ENCODE results near the gene CCSER1.
"Not testable (repeated sequence)": the region's sequence is repeated elsewhere in the genome, so short reads cannot be mapped to it uniquely, and the experiment has no call there.

The CCSER1 gene

DNA sequence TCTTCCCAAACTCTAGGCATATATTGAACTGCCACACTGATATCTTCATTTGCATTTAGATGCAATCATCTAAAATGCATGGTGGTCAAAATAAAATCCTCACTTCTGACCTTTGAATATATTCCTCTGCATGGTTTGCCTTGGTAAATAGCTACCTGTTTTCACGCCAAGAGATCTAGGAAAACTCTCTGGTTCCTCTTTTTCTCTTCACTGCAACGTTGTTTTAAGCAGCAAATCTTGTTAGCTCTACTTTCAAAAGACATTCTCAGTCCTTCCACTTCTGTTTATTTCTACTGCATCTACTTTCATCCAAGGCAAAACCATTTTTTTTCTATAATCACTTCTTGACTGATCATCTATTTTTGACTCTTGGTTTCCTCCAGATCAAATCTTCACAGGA, 1174.9 kb downstream of the CCSER1 start:
- Mint-ChIP-seq H3K9me3 (peaks cover 4% of the 10 kb centered on the region), H3K36me3 (ENCODE audit: low read depth) (no peaks in the 10 kb centered on the region), H3K27ac (no peak overlapping the region), H3K4me3 (no peak overlapping the region), H3K4me1 (no peaks in the 10 kb centered on the region), H3K27me3 (no peaks in the 10 kb centered on the region)
- DNase-seq: no peak
- ATAC-seq: no peak

- Mint-ChIP-seq H3K27me3 (no peaks in the 10 kb centered on the region), H3K9me3 (peaks cover 4% of the 10 kb centered on the region), H3K4me1 (no peaks in the 10 kb centered on the region), H3K36me3 (ENCODE audit: low read depth) (no peaks in the 10 kb centered on the region), H3K27ac (no peak overlapping the region), H3K4me3 (no peak overlapping the region)
- DNase-seq (no peak), ATAC-seq (no peak)
Observed at GRCh38 chr4:91304292-91304691, 1177.1 kb downstream of the CCSER1 start.

DNA sequence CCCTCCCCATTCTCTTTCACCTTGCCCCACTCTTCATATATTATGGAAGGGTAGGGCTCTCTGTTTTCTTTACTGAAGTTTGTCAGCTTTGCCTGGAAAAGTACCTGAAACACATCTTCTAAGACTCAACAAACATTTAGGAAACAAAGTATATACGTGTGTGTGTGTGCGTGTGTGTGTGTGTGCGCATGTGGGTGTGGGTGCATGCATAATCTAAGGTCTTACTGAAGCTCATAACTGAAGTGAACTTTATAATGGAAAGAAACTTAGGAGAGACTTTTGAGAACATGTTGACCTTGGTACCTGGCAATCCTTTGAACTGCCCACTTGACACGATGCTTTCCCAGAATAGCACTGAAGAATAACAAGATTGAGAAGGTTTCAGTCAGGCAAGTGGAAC, 1190.2 kb downstream of the CCSER1 start:
- Mint-ChIP-seq H3K36me3 (ENCODE audit: low read depth) (no peaks in the 10 kb centered on the region), H3K4me1 (no peaks in the 10 kb centered on the region), H3K27me3 (no peaks in the 10 kb centered on the region), H3K27ac (no peak overlapping the region), H3K4me3 (no peak overlapping the region), H3K9me3 (peaks cover 23% of the 10 kb centered on the region)
- DNase-seq: no peak
- ATAC-seq: no peak

DNA sequence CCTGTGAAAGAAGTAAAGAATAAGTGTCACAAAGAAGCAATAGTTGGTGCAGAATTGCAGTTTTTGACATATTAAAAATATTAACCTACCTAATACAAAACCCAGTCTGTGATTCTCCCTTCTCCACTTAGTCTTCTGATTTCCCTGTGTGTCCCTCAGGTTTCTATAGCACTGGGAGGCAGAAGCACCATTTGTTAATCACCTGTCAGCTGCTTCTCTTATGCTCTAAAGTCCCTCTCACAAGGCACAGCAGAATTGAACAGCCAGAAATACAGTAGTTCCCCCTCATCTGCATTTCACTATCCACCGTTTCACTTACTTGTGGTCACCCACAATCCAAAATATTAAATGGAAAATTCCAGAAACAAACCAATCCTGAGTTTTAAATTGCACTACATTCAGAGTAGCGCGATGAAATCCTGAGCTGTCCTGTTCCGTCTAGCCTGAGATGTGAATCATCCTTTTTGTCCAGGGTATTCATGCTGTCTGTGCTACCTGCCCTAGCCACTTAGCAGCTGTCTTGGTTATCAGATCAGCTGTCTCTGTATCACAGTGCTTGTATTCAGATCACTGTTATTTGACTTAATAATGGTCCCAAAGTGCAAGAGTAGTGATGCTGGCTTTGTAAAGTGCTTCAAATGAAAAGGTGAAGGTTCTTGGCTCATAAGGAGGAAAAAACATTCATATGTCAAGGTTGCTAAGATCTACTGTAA, 1192.5 kb downstream of the CCSER1 start:
- Mint-ChIP-seq H3K4me1 (no peaks in the 10 kb centered on the region), H3K4me3 (no peak overlapping the region), H3K36me3 (ENCODE audit: low read depth) (no peaks in the 10 kb centered on the region), H3K27ac (no peak overlapping the region), H3K9me3 (peaks cover 9% of the 10 kb centered on the region), H3K27me3 (no peaks in the 10 kb centered on the region)
- ATAC-seq (no peak), DNase-seq (no peak)

DNA sequence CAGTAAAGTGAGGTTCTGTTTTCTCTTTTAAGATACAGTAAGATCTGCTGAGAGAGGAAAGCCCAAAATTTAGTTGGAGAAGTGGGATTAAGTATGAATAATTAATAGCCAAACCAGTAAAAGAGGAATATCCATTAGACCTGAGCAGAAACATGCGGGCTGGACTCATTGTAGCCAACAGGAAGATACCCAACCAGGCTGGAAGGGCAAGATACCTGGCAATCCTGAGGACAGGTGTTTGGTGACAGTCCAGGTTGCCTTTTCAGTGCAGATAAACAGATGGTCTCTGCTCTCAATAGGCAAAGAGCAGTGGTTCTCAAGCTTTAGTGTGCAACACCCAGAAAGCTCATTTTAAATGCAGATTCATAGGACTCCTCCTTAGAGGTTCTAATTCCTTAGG, 1195.8 kb downstream of the CCSER1 start:
- ATAC-seq (no peak), DNase-seq (no peak)
- no peak overlapping the region for H3K4me3 Mint-ChIP-seq
- H3K9me3 Mint-ChIP-seq: peaks cover 20% of the 10 kb centered on the region
- H3K27me3 Mint-ChIP-seq: no peaks in the 10 kb centered on the region
- H3K4me1 Mint-ChIP-seq: no peaks in the 10 kb centered on the region
- no peak overlapping the region for H3K27ac Mint-ChIP-seq
- no peaks in the 10 kb centered on the region for H3K36me3 Mint-ChIP-seq (ENCODE audit: low read depth)

DNA sequence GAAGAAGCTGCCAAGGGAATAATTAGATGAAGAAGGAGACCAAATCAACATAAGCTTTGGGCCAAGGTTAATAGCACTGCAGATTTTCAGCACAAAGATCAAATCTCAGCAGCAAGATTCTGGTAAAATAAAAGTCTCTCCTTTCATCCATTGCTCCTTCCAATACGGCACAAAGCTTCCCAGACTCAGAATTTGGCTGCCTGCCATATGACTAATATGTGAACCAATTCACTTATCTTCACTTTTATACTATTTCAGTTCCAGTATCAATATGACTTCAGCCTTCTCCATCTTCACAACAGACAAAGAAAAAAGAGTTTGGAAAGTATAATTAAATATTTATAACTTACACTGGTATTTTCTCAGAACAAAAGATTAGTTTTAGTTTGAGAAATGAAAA, 1198.3 kb downstream of the CCSER1 start:
- DNase-seq (no peak), ATAC-seq (no peak)
- Mint-ChIP-seq H3K4me1 (no peaks in the 10 kb centered on the region), H3K4me3 (no peak overlapping the region), H3K27ac (no peak overlapping the region), H3K9me3 (peaks cover 25% of the 10 kb centered on the region), H3K36me3 (ENCODE audit: low read depth) (no peaks in the 10 kb centered on the region), H3K27me3 (no peaks in the 10 kb centered on the region)

- not testable (repeated sequence) for H3K36me3 Mint-ChIP-seq (ENCODE audit: low read depth); DNase-seq; H3K4me1 Mint-ChIP-seq; H3K27me3 Mint-ChIP-seq; H3K27ac Mint-ChIP-seq; H3K4me3 Mint-ChIP-seq; ATAC-seq
- H3K9me3 Mint-ChIP-seq: peaks cover 25% of the 10 kb centered on the region
Observed at GRCh38 chr4:91326167-91326566, 1199.0 kb downstream of the CCSER1 start.

GRCh38 chr4:91330555-91331137, 1203.5 kb downstream of the CCSER1 start:
- H3K27me3 Mint-ChIP-seq: no peaks in the 10 kb centered on the region
- no peaks in the 10 kb centered on the region for H3K4me1 Mint-ChIP-seq
- H3K27ac Mint-ChIP-seq: no peak overlapping the region
- DNase-seq (no peak), ATAC-seq (no peak)
- no peaks in the 10 kb centered on the region for H3K36me3 Mint-ChIP-seq (ENCODE audit: low read depth)
- H3K4me3 Mint-ChIP-seq: no peak overlapping the region
- H3K9me3 Mint-ChIP-seq: peaks cover 22% of the 10 kb centered on the region

DNA sequence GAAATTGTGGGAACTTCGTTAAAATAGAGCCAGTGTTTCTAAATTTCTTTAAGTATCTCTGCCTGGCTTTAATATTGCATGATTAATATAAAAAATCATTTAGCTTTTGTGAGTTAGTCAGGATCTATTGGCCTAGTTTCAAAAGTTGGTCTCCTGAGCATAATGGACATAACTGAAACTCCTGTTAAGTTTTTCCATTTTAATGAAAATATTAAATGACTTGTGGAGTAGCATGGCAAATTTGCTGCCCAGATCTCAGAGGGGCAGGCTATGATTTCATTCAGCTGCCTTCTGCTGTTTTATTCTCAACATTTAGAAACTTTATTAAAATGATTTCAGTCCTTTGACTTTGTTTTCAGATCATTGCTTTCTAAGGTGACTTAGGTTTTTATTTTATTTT, 1213.6 kb downstream of the CCSER1 start:
- no peaks in the 10 kb centered on the region for H3K27me3 Mint-ChIP-seq
- no peak overlapping the region for H3K27ac Mint-ChIP-seq
- no peak overlapping the region for H3K4me3 Mint-ChIP-seq
- no peaks in the 10 kb centered on the region for H3K36me3 Mint-ChIP-seq (ENCODE audit: low read depth)
- ATAC-seq: no peak
- no peak for DNase-seq
- peaks cover 3% of the 10 kb centered on the region for H3K9me3 Mint-ChIP-seq
- no peaks in the 10 kb centered on the region for H3K4me1 Mint-ChIP-seq

- no peak for ATAC-seq
- H3K4me3 Mint-ChIP-seq: no peak overlapping the region
- no peaks in the 10 kb centered on the region for H3K36me3 Mint-ChIP-seq (ENCODE audit: low read depth)
- DNase-seq: no peak
- no peaks in the 10 kb centered on the region for H3K27me3 Mint-ChIP-seq
- no peak overlapping the region for H3K27ac Mint-ChIP-seq
- H3K9me3 Mint-ChIP-seq: no peaks in the 10 kb centered on the region
- H3K4me1 Mint-ChIP-seq: no peaks in the 10 kb centered on the region
Observed at GRCh38 chr4:91345632-91346031, 1218.4 kb downstream of the CCSER1 start.

- not testable (repeated sequence) for H3K4me1 Mint-ChIP-seq; DNase-seq; H3K27ac Mint-ChIP-seq; H3K27me3 Mint-ChIP-seq; H3K4me3 Mint-ChIP-seq; ATAC-seq; H3K36me3 Mint-ChIP-seq (ENCODE audit: low read depth)
- peaks cover 28% of the 10 kb centered on the region for H3K9me3 Mint-ChIP-seq
Observed at GRCh38 chr4:91356496-91356895, 1229.3 kb downstream of the CCSER1 start.

DNA sequence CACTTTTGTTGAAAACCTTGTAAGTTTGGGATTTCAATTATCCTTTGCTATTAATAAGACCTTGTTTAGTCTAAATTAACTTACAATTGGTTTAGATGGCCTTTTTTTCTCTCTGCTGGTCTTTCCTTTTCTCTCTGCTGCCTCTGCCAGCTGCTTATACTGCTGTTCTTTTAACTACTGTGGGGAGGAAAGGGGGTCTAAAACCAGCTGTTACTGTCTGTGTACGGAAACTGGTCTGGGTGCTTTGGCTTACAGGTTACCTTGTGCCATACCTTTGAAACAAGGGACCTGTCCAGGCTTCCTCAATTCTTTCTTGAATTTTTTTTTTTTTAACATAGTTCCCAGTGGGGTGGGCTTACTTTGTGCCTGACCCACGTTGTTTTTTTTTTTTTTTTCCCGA, 1230.8 kb downstream of the CCSER1 start:
- not testable (repeated sequence) for DNase-seq; H3K27ac Mint-ChIP-seq; ATAC-seq; H3K27me3 Mint-ChIP-seq; H3K4me3 Mint-ChIP-seq; H3K4me1 Mint-ChIP-seq; H3K36me3 Mint-ChIP-seq (ENCODE audit: low read depth)
- H3K9me3 Mint-ChIP-seq: peaks cover 32% of the 10 kb centered on the region

- H3K9me3 Mint-ChIP-seq: peaks cover 28% of the 10 kb centered on the region
- H3K36me3 Mint-ChIP-seq (ENCODE audit: low read depth); H3K27me3 Mint-ChIP-seq; ATAC-seq; H3K27ac Mint-ChIP-seq; DNase-seq; H3K4me1 Mint-ChIP-seq; H3K4me3 Mint-ChIP-seq: not testable (repeated sequence)
Observed at GRCh38 chr4:91358621-91359020, 1231.4 kb downstream of the CCSER1 start.

DNA sequence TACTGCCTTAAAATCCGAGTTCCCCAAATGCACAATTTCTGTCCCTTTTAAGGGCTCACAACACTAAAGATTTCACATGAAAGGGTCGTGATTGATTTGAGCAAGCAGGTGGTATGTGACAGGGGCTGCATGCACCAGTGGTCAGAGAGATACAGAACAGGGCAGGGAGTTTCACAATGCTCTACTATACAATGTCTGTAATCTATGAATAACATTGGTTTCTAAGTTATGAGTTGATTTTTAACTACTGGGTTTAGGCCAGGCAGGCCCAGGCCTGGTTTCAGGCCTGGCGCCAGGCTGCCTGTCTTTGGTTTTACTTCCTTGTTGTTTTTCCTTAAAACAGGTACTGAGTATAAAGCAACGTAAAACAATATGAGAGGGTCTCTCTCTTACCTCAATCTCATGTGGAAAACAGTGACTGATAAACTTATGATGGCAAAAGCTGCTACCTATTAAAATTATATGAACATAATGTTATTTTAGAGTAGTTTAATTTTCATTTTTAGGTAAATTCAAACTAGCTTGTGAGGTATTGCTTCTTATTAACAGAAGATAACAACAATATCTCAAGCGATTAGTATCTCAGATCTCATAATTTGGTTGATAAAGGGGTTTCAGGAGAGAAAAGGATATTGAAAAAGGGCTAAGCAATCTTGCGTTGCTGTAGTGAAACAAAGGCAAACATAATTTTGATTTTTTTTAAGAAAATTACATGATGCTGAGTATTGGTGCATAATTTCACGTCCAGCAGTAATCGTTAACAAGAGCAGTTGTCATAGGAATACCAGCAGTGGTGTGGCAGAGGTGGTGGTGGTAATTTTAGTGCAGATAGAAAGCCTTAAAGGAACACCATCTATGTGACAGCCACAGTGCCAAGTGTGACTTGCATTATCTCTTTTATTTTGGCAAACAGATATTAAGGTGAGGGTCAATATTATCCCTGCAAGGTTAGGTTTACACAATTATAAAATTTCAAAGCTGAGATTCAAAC, 1232.1 kb downstream of the CCSER1 start:
- Mint-ChIP-seq H3K27me3 (no peaks in the 10 kb centered on the region), H3K4me1 (no peaks in the 10 kb centered on the region), H3K4me3 (no peak overlapping the region), H3K36me3 (ENCODE audit: low read depth) (no peaks in the 10 kb centered on the region), H3K27ac (no peak overlapping the region), H3K9me3 (peaks cover 25% of the 10 kb centered on the region)
- ATAC-seq (no peak), DNase-seq (no peak)

- H3K9me3 Mint-ChIP-seq: peaks cover 30% of the 10 kb centered on the region
- no peak overlapping the region for H3K4me3 Mint-ChIP-seq
- no peaks in the 10 kb centered on the region for H3K27me3 Mint-ChIP-seq
- no peak overlapping the region for H3K27ac Mint-ChIP-seq
- H3K36me3 Mint-ChIP-seq (ENCODE audit: low read depth): no peaks in the 10 kb centered on the region
- DNase-seq (no peak), ATAC-seq (no peak)
- no peaks in the 10 kb centered on the region for H3K4me1 Mint-ChIP-seq
Observed at GRCh38 chr4:91362125-91362524, 1234.9 kb downstream of the CCSER1 start.
